ENCODE measurements around the gene ZNF136. TPM values are rescaled to one million over a fixed set of nuclear protein-coding genes. Genes with fewer than 3 reads are reported as not detected.

Gene ZNF136
- total and polyA plus RNA-seq, 10 of the 15 experiments (the other 5 are each of a cell fraction or from before 2014, with no cell fraction given), result 2.8 to 7.8 (median 6.7) TPM

DNA sequence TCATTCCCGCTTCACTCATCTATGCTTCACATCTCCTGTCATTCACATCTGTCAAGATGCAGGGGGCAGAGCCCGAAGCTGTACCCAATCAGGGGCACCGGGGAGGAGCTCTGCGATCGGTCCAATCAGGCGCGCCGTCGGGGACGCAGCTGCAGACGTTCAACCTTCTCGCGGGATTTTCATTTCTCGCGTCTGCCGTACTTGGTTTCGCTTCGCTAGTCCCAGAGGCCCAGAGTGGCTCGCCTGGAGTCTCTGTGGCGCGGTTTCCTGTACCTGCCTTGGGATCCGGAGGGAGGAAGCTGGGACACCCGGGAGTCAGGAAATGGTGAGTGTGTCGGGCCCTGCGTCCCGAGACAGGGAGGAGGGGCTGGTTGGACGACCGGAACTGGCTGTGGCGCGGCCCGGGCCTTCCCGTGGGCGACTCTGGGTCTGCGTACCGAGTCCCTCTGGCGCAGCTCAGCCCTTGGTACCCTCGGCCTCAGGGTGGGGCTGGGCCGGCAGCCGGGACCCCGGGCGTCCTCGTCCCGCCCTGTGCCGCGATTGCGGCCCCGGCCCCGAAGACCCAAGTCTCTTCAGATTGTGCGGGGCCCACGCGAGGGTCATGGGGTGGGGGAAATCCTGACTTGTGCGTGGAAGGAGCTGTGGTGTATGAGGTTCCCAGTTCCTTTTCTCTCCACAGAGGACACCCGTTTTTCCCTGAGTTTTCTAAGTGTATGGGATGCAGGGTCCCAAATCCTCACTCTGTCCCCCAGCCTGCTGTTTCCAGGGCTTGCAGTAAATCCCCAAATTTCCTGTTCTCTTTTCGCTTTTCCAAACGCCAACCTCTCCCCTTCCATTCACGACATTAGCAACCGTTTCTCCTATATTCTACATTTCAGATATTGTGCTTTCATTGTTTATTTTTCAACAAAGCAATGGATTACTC is at the start of gene ZNF136 (continued):
- TF ChIP-seq IKZF2 (IDR thresholded peaks at IDR 0.05) (peak; percentile 76 to 79), HSF1 (IDR thresholded peaks at IDR 0.05; ENCODE audit: low read depth, low read length) (no peak), ZNF274 (IDR thresholded peaks at IDR 0.05; ENCODE audit: insufficient read depth, insufficient read length) (no peak), IKZF1 (conservative IDR thresholded peaks at IDR 0.05) (peak; percentile 92), PAX5 (IDR thresholded peaks at IDR 0.05; ENCODE audit: borderline replicate concordance, low read depth, low read length) (peak; percentile 99), POU2F2 (IDR thresholded peaks at IDR 0.05; ENCODE audit: borderline replicate concordance, low read depth, low read length) (peak; percentile 78; the same call in 1 of the 3 replicates), CHD4 (IDR thresholded peaks at IDR 0.05) (no peak), CBFB (IDR thresholded peaks at IDR 0.05; ENCODE audit: low read depth) (peak; percentile 77), RBBP5 (conservative IDR thresholded peaks at IDR 0.05) (0 out of 2 replicates have a peak, but pooled peaks have one; percentile 48), RCOR1 (conservative IDR thresholded peaks at IDR 0.05; ENCODE audit: low read depth, low read length) (peak; percentile 84; the same call in 1 of the 2 replicates), DPF2 (IDR thresholded peaks at IDR 0.05) (0 out of 2 replicates have a peak, but pooled peaks have one; percentile 53), ASH2L (IDR thresholded peaks at IDR 0.05; ENCODE audit: borderline replicate concordance, low read depth) (peak; percentile 97), FOS (IDR thresholded peaks at IDR 0.05; ENCODE audit: borderline replicate concordance, extremely low read depth, insufficient read length) (no peak), SIN3A (IDR thresholded peaks at IDR 0.05; ENCODE audit: low read depth, low read length) (peak; percentile 94), POLR2AphosphoS5 (IDR thresholded peaks at IDR 0.05; ENCODE audit: low read length) (peak; percentile 94), PBX3 (IDR thresholded peaks at IDR 0.05; ENCODE audit: insufficient replicate concordance, low read depth, low read length) (peak; percentile 86), SMARCA5 (IDR thresholded peaks at IDR 0.05) (0 out of 2 replicates have a peak, but pooled peaks have one; percentile 47), IRF5 (IDR thresholded peaks at IDR 0.05; ENCODE audit: borderline replicate concordance) (peak; percentile 76), NR2F1 (conservative IDR thresholded peaks at IDR 0.05) (no peak; the same call in 1 of the 2 replicates), MEF2A (IDR thresholded peaks at IDR 0.05; ENCODE audit: insufficient read depth, low read depth, low read length) (no peak), MTA2 (IDR thresholded peaks at IDR 0.05; ENCODE audit: low read depth) (peak; percentile 33; the same call in 1 of the 2 replicates)
- TF ChIP-seq, protein P1, sequence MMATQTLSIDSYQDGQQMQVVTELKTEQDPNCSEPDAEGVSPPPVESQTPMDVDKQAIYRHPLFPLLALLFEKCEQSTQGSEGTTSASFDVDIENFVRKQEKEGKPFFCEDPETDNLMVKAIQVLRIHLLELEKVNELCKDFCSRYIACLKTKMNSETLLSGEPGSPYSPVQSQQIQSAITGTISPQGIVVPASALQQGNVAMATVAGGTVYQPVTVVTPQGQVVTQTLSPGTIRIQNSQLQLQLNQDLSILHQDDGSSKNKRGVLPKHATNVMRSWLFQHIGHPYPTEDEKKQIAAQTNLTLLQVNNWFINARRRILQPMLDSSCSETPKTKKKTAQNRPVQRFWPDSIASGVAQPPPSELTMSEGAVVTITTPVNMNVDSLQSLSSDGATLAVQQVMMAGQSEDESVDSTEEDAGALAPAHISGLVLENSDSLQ (IDR thresholded peaks at IDR 0.05), result peak; percentile 96
